HG02884 (cell line): ENCODE results near the gene AKAP8L.
"Not testable (repeated sequence)": the region's sequence is repeated elsewhere in the genome, so short reads cannot be mapped to it uniquely, and the experiment has no call there.

Experiments
- ATAC-seq: cut with Tn5 transposase; IDR thresholded peaks from one replicate; pipeline ENCODE4 v1.9.1; 2021; ENCODE audit warnings: mild to moderate bottlenecking, moderate library complexity; ENCODE audit not compliant: unreplicated experiment

AKAP8L gene

DNA sequence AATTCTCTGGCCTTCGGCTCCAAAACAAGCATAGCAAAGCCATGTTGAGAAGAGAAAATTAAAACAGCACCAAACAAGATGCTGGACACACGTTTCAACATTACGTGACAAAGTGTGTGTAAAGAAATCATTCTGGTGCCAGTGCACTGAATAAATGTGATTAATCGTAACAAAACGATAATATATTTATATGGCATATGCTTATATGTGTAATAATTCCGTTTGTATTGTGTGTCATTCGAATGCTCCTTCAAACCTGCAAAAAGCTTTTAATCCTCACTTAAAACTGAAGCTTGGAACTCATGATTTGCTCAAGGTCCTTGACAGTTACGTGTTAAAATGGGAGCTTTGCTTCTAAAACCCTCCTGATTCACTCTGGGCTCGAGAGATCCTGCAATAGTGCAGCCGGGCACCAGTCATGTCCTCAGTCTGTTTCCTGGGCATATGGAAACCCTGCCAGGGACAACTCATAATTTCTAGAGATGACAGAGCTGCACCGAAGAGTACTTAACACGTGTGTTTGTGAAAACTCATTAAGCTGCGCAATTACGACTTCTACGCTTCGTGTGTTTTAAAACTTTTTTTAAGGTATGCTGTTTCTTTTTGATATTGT lies 731 bp upstream of the AKAP8L start:
- ATAC-seq = no peak

DNA sequence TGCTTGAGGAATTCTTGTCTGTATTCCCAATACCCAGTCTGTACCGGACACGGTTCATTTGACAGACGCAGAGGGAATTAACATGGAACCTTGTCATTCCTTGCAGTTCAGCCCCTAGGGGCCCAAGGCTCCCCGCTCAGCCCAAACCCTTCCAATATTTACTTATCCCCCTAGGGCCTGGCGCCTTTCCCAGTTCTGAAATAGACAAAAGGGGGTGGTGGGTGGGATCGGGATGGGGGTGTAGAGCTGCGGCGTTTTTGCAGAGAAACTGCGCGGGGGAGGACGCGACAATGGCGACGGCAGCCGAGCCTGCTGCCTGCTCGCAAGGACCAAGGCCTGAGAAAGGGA lies 583 bp downstream of the AKAP8L start:
- ATAC-seq = no peak

DNA sequence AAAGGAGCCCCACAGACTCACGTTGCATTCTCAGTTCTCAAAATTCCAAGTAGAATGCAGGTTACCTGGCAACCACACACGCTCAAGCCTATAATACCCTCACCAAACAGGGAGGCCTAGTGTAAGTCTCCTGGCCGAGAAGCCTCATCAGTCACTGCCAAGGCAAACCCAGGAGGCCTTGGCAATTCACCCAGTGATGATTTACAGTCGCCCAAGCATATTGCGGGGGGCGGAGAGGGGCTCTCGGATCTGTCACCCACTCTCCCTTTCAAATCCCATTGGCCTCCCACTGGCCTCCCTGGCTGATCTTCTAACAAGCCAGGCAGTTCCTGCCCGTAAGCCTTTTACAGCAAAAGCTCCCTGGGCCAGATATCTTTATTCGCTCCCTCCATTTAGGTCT lies 1.1 kb downstream of the AKAP8L start:
- no peak for ATAC-seq

DNA sequence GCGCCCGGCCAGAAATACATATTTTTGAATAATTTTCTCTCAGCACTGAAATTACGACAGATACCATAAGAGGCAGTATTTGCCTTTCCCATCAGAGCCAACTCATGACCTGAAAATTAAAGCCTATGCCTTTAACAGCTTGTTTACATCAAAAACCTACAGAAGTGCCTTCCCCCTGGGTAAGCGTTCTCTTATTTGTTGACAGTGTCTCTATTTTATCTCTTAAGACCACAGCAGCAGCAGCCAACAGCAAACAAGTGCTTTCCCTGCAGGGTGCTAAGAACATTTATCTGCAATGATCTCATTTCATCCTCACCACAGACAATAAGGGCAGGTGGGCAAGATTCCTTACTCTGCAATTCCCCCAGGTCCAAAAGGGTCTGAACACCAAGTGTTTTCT lies 6.0 kb downstream of the AKAP8L start:
- no peak for ATAC-seq

DNA sequence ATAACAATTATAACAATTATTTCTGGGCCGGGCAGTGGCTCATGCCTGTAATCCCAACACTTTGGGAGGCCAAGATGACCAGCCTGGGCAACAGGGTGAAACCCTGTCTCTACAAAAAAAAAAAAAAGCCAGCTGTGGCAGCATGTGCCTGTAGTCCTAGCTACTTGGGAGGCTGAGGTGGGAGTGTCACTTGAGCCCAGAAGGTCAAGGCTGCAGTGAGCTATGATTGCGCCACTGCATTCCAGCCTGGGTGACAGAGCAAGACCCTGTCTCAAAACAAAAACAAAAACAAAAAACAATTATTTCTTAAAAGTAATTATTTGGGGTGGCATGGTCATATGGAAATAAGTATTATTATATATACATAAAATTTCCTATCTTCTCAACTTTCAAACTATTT lies 7.4 kb downstream of the AKAP8L start:
- not testable (repeated sequence) for ATAC-seq

DNA sequence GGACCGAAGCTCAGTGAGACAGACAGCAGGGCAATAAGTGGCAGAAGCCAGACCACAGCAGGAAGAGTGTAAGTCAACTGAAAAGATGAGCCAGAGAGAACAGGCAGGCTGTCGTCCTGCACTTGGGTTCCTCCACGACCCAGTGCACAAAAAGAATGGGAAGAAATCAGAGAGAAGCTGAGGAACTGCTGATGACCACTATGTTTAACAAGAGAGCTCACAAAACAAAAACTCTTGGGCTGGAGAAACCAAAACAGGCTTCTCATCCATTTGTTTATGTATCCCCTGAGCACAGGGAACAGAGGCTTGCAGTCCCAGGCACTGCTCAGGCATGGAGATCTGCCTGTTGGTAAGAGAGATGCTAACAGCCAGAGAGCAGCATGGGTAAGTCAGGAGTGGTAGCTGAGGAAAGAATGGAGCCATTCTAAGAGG lies 14.0 kb downstream of the AKAP8L start:
- no peak for ATAC-seq

DNA sequence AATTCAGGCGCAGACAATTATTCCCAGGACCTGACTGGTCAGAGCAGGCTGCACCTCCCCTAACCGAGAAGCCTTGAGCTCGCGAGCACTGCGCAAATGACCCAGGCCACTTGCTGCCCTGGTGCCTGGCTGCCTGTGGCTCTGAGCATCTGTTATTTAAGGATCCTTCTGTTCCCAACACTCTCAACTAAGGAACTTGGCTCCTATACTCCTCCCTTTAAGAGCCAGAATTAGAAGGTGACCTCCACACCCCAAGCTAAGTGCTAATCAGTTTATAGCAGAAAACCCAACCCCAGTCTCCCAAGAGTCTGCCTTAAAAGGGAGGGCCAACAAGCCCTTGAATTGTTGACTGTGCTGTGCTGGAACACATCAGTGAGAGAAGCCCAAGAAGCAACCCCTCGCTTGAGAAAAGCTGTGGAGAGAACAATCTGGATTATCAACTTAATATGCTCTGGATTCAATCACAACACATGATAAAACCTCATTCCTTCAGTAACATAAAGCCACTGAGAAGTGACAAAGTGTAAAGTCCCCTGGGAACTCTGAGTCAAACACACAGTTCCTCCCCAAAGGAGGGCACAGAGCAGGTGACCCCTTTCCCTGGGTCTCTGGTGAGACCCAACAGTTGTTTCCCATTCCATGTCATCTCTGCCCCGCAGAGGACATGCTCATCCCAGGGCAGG lies 14.6 kb downstream of the AKAP8L start:
- ATAC-seq = no peak

DNA sequence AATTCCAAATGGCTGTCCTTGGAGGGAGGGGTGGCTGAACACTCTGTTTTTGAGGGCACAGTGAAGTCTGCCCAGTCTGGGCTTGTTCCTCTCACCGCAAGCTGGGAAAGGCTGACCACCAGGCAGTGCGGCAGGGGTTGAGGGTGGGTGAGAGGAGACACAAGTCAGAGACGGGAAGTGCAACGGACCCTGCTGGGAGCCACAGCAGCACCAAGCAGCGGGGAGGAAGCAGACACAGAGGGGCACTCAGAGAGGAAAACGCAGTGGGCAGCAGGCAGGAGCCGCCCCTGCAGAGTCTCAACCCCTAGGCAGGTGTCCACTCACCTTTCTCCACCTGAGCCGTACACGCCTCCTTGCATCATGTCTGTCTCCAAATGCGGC lies 15.6 kb downstream of the AKAP8L start:
- no peak for ATAC-seq

DNA sequence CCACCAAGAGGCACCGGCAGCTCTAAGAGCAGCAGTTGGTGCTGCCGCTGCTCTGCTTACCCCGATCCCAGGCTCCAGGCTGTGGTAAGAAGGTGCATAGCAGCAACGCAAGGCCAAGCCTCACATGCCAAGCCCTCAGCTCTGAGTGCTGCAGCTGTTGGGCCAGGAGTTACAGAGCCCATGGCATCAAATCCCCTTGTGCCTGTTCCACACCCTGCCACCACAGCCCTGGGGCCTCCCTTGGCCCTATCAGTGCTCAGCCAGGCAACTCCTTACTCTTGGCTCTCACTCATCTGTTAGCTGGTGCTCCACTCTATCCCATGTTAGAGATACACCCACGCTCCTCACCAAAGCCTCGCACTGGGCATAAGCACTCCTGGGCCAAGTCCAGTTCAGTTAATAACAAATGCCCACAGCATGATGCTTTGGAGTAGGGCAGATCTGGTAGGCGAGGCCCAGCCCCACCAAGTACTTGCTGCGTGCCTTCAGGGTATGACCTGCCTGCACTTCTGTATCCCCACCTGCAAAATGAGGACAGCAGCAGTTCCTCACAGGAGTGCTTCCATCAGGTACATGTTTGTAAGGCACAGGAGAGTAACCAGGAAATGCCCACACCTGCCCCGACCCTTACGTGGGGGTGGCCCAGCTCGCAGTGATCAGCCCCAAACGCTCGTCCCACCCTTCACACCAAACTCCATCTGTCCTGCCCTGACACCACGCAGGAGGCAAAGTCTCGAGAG lies 16.2 kb downstream of the AKAP8L start:
- ATAC-seq = no peak

DNA sequence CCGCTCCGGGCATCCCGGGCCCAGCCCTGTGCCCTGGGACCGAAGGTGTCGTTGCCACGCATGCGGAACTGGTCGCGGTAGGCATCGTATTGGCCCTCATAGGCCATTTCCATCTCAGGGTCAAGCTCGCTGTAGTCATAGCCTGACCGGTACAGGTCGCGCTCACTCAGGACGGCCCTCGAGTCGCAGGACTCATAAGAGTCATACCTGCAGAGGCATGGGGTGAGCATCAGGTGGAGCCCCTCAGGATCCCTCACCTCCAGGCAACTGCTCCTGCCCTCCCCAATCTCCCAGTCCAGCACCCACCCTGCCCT lies 17.4 kb downstream of the AKAP8L start:
- no peak for ATAC-seq

DNA sequence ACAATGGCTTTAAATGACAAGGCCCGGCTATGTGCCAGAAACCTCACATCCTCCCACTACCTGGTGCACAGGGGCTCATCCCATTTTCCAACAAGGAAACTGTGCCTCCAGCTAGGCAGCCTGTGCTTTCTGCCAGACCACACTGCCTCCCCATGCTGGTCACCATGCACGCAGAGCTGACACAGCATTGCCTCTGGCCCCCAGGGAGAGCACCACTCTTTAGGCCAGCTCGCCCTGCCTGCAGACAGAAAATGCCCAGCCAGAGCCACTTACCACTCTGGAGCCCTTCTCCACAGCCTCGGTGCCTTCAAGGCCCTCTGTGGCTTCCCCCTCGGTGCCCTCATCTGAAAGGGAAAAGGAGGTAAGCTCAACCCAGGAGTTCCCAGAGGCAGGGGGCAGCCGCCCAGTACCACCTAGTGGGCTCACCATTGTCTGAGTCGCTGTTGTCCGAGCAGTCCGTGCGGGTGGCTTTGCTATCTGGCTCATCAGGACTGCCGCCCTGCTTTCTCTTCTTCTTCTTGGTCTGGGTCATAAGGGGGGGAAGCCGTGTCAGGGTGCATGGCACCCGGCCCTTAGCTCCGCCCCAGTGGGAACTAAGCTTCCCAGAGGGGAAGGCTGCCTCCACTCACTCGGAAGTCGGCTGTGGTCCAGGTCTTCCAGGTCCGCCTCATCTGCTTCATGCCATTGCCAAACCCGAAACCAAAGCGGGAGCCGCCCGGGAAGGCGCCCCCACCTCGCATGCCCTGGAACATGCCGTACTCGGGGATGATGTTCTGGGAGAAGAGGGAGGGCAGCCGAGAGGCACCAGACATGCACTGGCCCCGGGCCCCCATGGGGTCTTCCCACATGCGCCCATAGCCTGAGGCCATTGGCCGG lies 18.0 kb downstream of the AKAP8L start:
- ATAC-seq = no peak

DNA sequence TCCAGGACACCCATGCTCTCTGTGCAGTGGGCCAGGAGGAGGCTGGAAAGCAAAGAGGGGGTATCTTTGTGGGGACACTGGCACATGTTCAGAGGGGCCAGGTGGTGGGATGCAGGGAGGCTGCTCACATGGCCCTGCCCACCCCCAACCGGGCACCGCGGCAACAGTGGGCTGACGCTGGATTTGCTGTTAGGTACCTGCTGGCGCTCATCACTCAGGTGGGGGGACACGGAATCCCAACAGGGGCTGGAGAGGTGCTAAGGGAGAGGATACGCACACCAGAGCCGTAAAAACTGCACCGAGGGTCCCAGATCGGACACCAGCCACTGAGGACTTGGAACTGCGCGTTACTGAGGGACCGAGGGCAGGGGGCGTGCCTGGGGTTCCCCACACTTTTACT lies 19.2 kb downstream of the AKAP8L start:
- ATAC-seq = no peak

DNA sequence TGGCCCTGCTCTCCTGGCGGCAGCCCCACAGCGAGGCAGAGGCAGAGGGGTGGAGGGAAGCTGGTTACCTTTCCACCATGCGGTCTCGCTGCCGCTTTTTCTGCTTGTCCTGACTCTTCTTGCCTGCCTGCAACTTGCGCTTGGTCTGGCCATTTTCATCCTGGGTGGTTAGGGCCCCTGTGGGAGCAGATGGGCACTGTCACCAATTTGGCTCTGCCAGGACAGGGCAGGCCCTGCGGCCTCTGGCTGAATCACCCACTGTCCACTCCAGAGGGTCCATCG lies 19.6 kb downstream of the AKAP8L start:
- ATAC-seq = no peak

DNA sequence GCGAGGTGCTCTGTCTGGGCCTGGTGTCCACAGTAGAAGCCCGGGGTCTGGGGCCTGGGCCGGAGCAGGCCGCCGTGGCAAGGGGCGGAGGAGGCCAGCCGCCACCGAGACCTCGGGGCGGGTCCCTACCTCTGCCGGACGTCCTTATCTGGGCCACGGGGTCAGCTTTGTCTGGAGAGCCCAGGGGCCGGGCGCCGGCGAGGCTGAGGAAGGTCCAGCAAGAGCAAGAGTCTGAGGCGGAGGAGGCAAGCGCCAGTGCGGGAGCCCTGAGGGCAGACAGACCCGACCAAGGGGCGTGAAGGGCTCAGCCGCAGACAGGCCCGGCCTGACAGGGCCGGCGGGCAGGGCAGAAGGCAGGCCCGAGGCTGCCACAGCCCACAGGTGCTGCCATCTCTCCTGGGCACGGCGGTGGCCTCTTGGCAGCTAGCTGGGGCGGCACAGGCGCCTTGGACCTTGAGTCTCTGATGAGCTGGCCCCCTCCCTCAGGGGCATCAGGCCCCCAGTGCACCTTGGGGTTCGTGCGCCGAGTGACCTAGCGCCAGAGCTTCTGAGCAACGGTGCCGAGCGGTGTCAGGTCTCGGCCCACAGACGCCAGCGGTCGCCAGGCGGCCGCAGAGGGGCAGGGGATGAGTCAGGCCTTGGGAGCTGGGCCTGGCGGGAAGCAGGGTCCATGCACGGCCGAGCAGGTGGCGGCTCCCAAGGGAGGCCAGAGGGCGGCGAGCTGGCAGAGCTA lies 20.1 kb downstream of the AKAP8L start:
- no peak for ATAC-seq

DNA sequence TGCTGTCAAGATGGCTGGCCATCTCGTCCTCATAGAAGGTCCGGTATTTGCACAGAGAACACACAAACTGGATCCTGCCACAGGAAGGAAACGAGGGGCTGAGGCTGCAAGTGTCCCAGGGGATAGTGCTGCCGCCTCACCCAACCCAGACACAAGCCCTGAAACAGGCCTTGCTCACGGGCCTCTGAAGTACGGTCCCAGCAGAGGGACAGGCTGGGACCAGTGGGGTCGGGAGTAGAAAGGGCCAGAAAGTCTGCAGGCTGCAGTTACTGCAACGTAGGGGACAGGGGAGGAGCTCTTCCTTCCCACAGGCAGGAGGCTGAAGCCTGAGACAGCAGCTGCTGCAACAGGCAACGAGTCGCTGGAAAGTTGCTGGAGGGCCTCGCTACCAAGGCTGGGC lies 21.0 kb downstream of the AKAP8L start:
- ATAC-seq = no peak

DNA sequence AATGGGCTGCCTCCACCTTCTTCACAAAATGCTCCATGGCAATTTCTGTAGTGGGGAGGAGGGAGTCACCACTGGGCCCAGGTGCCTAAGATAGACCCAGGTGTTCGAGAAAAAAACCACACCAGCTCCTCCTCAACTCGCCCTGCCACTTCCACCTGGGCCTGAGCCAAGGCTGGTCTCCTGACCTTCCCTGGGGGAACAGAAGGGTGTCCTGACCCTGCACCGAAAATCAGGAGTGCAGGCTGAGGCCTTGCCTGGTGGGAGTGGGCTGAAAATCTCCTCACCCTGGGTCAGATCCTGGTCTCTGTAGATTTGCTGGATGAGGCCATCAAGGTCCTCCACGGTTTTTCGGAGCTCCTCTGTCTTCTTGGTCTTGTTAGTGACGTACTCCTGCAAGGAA lies 21.6 kb downstream of the AKAP8L start:
- ATAC-seq = no peak

DNA sequence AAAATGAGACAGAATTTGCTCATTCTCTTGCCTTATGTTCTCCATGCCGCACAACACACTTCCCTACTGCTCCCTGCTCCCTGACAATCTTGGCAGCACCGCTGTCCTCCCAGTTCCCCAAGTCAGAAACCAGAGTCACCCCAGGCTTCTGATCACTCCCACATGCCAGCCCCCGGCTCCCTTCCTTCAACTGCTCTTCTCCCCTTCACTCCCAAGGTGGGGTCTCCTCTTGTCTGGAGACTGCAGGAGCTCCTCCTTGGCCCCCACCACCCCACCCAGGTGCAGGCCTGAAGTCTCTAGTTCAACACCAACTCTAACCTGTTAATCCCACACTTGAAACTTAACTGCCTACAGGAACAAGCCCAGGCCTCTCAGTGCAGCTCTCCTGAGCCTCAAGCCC lies 22.4 kb downstream of the AKAP8L start:
- no peak for ATAC-seq

DNA sequence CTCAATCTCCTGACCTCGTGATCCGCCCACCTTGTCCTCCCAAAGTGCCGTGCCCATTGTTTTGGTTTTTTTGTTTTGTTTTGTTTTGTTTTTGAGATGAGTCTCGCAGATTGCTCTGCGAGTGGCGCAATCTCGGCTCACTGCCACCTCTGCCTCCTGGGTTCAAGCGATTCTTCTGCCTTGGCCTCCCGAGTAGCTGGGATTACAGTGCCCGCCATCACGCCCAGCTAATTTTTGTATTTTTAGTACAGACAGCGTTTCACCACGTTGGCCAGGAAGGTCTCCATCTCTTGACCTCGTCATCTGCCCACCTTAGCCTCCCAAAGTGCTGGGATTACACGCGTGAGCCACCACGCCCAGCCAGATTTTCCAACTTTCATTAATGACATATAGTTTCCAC lies 23.5 kb downstream of the AKAP8L start:
- ATAC-seq = not testable (repeated sequence)

DNA sequence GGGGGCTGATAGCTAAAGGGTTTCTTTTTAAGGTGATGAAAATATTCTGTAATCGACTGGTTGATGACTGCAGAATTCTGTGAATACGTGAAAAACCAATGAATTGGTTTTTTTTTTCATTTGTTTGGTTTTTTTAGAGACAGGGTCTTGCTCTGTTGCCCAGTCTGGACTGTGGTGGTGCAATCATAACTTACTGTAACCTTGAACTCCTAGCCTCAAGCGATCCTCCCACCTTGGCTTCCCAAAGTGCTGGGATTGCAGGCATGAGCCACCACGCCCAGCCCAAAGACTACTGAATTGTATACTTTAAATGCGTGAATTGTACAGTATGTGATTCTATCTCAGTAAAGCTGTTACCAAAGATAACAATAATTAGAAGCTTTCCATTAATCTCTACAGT lies 24.4 kb downstream of the AKAP8L start:
- no peak for ATAC-seq

DNA sequence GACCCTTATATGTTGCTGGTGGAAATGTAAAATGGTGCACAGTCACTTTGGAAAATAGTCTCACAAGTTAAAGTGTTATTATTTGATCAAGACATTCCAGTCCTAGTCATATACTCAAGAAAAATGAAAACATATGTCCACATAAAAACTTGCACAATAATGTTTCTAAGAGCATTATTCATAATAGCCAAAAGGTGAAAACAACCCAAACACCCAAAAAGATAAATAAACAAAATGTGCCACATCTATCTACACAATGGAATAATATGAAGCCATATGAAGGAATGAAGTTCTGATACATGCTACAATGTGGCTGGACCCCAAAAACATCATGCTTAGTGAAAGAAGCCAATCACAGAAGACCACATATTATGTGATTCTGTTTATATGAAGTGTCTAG lies 24.8 kb downstream of the AKAP8L start:
- no peak for ATAC-seq

DNA sequence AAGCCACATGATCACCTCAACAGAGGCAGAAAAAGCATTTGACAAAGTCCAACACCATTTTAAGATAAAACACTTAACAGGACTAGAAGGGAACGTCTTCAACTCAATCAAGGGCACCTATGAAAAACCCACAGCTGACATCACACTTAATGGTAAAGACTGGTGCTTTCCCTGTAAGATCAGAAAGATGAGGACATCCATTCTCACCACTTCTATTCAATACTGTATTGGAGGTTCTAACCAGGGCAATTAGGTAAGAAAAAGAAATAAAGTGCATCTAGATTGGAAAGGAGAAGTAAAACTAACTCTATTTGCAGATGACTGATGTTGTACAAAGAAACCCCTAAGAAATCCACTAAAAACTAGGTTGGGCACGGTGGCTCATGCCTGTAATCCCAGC lies 28.0 kb downstream of the AKAP8L start:
- ATAC-seq = no peak
